ENCODE data around the gene C6orf47.
"Not testable (repeated sequence)": the region's sequence is repeated elsewhere in the genome, so short reads cannot be mapped to it uniquely, and the experiment has no call there.

C6orf47 gene

GRCh38 chr6:31660381-31661261 lies at the start of gene C6orf47:
TSS of gene C6orf47 (minus strand) at chr6:31660778. CDS start at chr6:31659947, 831 bp downstream.
- DNase-seq (ENCODE audit: low read depth), result peak; percentile 59

- DNase-seq (ENCODE audit: low read depth), result not testable (repeated sequence)
Observed at GRCh38 chr6:31709157-31709556, 48.6 kb upstream of the C6orf47 start.

GRCh38 chr6:31708224-31708623 lies 47.6 kb upstream of the C6orf47 start:
- DNase-seq (ENCODE audit: low read depth), result no peak

GRCh38 chr6:31707701-31708100 lies 47.1 kb upstream of the C6orf47 start:
- no peak for DNase-seq (ENCODE audit: low read depth)

- no peak for DNase-seq (ENCODE audit: low read depth)
Observed at GRCh38 chr6:31706599-31706998, 46.0 kb upstream of the C6orf47 start, which contains the start of gene LY6G6F. TSS of gene LY6G6F (plus strand) at chr6:31706866. CDS start at chr6:31706907, 41 bp downstream.

- DNase-seq (ENCODE audit: low read depth), result no peak
Observed at GRCh38 chr6:31705931-31706330, 45.4 kb upstream of the C6orf47 start.

- DNase-seq (ENCODE audit: low read depth), result peak; percentile 97
Observed at GRCh38 chr6:31702819-31703716, 42.5 kb upstream of the C6orf47 start, which contains the start of gene ABHD16A. TSS of gene ABHD16A (minus strand) at chr6:31703324. CDS start at chr6:31703281, 43 bp downstream.

- DNase-seq (ENCODE audit: low read depth), result no peak
Observed at GRCh38 chr6:31702405-31702818, 41.8 kb upstream of the C6orf47 start.

GRCh38 chr6:31701666-31702404 lies 41.3 kb upstream of the C6orf47 start:
- DNase-seq (ENCODE audit: low read depth), result no peak

- DNase-seq (ENCODE audit: low read depth), result no peak
Observed at GRCh38 chr6:31700740-31701401, 40.3 kb upstream of the C6orf47 start.

- no peak for DNase-seq (ENCODE audit: low read depth)
Observed at GRCh38 chr6:31697555-31697954, 37.0 kb upstream of the C6orf47 start.

GRCh38 chr6:31693535-31693934 lies 33.0 kb upstream of the C6orf47 start:
- DNase-seq (ENCODE audit: low read depth), result no peak

GRCh38 chr6:31692886-31693285 lies 32.3 kb upstream of the C6orf47 start:
- DNase-seq (ENCODE audit: low read depth), result no peak

- DNase-seq (ENCODE audit: low read depth), result no peak
Observed at GRCh38 chr6:31692353-31692752, 31.8 kb upstream of the C6orf47 start.

GRCh38 chr6:31691564-31692108 lies 31.1 kb upstream of the C6orf47 start:
- DNase-seq (ENCODE audit: low read depth), result no peak

- no peak for DNase-seq (ENCODE audit: low read depth)
Observed at GRCh38 chr6:31691078-31691463, 30.5 kb upstream of the C6orf47 start.

- DNase-seq (ENCODE audit: low read depth), result no peak
Observed at GRCh38 chr6:31690231-31691077, 29.9 kb upstream of the C6orf47 start.

GRCh38 chr6:31689249-31690110 lies 28.9 kb upstream of the C6orf47 start:
- no peak for DNase-seq (ENCODE audit: low read depth)

Measured in fibroblast of the conjunctiva (primary cell).